Kidney (tissue), 14 donors: ENCODE results near the gene LTBP1. TPM values are rescaled to one million over a fixed set of nuclear protein-coding genes. Genes with fewer than 3 reads are reported as not detected.

Source experiments
- DNase-seq, 5 donors: peaks; one replicate each; pipeline ENCODE4 v3.0.0-alpha.2; 2013 to 2020
- FAIRE-seq: peaks from 2 replicates; lab custom pipeline; 2012; peaks lifted over from hg19 to GRCh38; lab: Jason Lieb, UNC
- H3K27ac ChIP-seq, 2 donors: one replicate each; pipeline ENCODE4 v1.7.0; 2013; ENCODE audit warnings: low read depth in 2 of 2, low read length in 2 of 2, inconsistent platforms in 1 of 2
- H3K27me3 ChIP-seq: one replicate; pipeline ENCODE4 v1.7.1; 2013; ENCODE audit warnings: low read length, inconsistent platforms; ENCODE audit not compliant: control insufficient read depth, insufficient read depth
- H3K36me3 ChIP-seq, 3 donors: one replicate each; pipeline versions ENCODE4 v1.7.0 to v1.7.1; 2013; ENCODE audit warnings: low read length in 3 of 3, control low read depth in 1 of 3, inconsistent platforms in 1 of 3; ENCODE audit not compliant: insufficient read depth in 3 of 3, control insufficient read depth in 2 of 3
- H3K4me1 ChIP-seq, 3 donors: one replicate each; pipeline versions ENCODE4 v1.7.0 to v1.7.1; 2013; ENCODE audit warnings: low read length in 3 of 3, inconsistent platforms in 1 of 3, low read depth in 1 of 3; ENCODE audit not compliant: control insufficient read depth in 2 of 3, insufficient read depth in 2 of 3
- H3K4me3 ChIP-seq, 3 donors: one replicate each; pipeline versions ENCODE4 v1.7.0 to v1.8.1; 2013; ENCODE audit warnings: low read length in 3 of 3, control low read depth in 1 of 3, inconsistent platforms in 1 of 3
- H3K9ac ChIP-seq, 3 donors: one replicate each; pipeline versions ENCODE4 v1.7.0 to v1.7.1; 2013; ENCODE audit warnings: low read length in 3 of 3, control low read depth in 1 of 3, inconsistent platforms in 1 of 3
- H3K9me3 ChIP-seq, 3 donors: one replicate each; pipeline versions ENCODE4 v1.7.0 to v1.7.1; 2013; ENCODE audit warnings: low read length in 3 of 3, control low read depth in 1 of 3, inconsistent platforms in 1 of 3; ENCODE audit not compliant: control insufficient read depth in 2 of 3, insufficient read depth in 1 of 3
- CTCF ChIP-seq: IDR thresholded peaks from 3 replicates; pipeline ENCODE4 v1.5.1; 2012; ENCODE audit warnings: mild to moderate bottlenecking, moderate library complexity, borderline replicate concordance; ENCODE audit not compliant: insufficient read depth; ENCODE audit errors: extremely low read depth
- intact Hi-C: fragments of 100-400 bp; cut with DNase I; formaldehyde crosslinking; loops from one replicate; pipeline ENCODE4 v1.11.1; 2022
- polyA plus RNA-seq: library from polyadenylated mRNA; stranded (reverse); fragments of 350-450 nt; fragmentation: Illumina TruSeq; extraction: RNeasy Lipid Tissue Mini Kit (QIAGEN cat#74804); gene quantifications from one replicate; pipeline ENCODE4 v1.2.3, GENCODE V29; 2014; ENCODE audit warnings: low read depth, low replicate concordance; ENCODE audit not compliant: insufficient read depth
- total RNA-seq: library from RNA; stranded (reverse); fragmentation: NEBNext Ultra II Directional; extraction: Animal tissue kit (Norgen Biotek cat#: 25700); gene quantifications from one replicate; pipeline ENCODE4 v1.2.1, GENCODE V29; 2021
- donor health status: control.
- donor health status: control.
- donor health status: control.
- donor health status: control.
- donor health status: control.
- donor health status: DM: yes; HTN: yes; CAD: no.
- donor health status: Normal renal cell carcinoma (clear cell type).

LTBP1 gene
- total and polyA plus RNA-seq, 2 donors from 2014 or later = 9.3 to 39.8 TPM

DNA sequence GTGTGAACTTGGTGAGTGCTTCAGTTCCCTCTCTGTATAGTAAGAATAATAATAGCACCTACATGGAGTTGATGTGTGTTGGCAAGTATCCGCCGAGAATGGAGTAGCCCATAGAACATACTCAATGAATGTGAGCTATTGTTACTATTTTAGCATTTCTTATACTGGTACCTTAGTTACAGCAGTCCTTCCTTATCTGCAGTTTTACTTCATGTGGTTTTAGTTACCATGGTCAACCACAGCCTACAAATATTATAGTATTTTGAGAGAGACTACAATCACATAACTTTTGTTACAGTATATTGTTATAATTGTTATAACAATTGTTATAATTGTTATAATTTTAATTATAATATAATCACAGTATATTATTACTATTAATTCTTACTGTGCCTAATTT lies 377.2 kb downstream of the LTBP1 start:
- no peak overlapping the region for H3K4me3 ChIP-seq

DNA sequence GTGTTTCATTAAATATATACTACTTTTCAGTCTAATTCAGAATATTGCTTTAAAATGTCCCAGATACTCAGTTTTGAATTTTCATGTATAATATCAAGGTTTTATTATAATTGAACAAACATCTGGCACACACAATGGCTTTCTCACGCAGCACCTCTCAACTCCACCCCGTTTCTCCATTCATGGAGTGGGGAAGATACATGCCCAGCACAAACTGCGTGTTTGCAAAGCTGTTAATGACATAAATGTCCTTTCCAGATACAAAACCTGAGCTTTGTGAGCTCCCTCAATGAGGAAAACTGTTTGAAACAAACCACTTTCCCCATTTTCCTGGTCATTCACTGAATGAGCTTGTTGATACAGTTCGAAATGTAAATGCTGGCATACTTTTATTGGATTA lies 379.3 kb downstream of the LTBP1 start:
- DNase-seq = no peak
- no peaks in the 10 kb centered on the region for H3K4me1 ChIP-seq
- no peaks in the 10 kb centered on the region for H3K36me3 ChIP-seq
- H3K27ac ChIP-seq = no peak overlapping the region
- H3K4me3 ChIP-seq = no peak overlapping the region
- H3K9me3 ChIP-seq = no peaks in the 10 kb centered on the region
- H3K9ac ChIP-seq = no peak overlapping the region
- FAIRE-seq = no peak
- no peaks in the 10 kb centered on the region for H3K27me3 ChIP-seq
- intact Hi-C loops = no loop called here
- TF ChIP-seq CTCF = no peak

More for the DNA sequence above, 377.2 kb downstream of the LTBP1 start:
- no peaks in the 10 kb centered on the region for H3K4me1 ChIP-seq
- H3K27me3 ChIP-seq = no peaks in the 10 kb centered on the region
- no peaks in the 10 kb centered on the region for H3K9me3 ChIP-seq
- H3K9ac ChIP-seq = no peak overlapping the region
- no peak for TF ChIP-seq CTCF
- DNase-seq (no peak), FAIRE-seq (no peak)
- intact Hi-C loops = no loop called here
- no peak overlapping the region for H3K27ac ChIP-seq
- no peaks in the 10 kb centered on the region for H3K36me3 ChIP-seq

GRCh38 chr2:33333433-33333832 lies 386.7 kb downstream of the LTBP1 start:
- Histone ChIP-seq H3K36me3 (no peaks in the 10 kb centered on the region), H3K9ac (no peak overlapping the region), H3K27me3 (no peaks in the 10 kb centered on the region), H3K4me1 (no peaks in the 10 kb centered on the region), H3K9me3 (no peaks in the 10 kb centered on the region), H3K4me3 (no peak overlapping the region), H3K27ac (no peak overlapping the region)
- no peak for DNase-seq
- TF ChIP-seq CTCF = no peak
- FAIRE-seq = no peak
- intact Hi-C loops = no loop called here

GRCh38 chr2:33334083-33334482 lies 387.3 kb downstream of the LTBP1 start:
- no peak overlapping the region for H3K4me3 ChIP-seq
- intact Hi-C loops = no loop called here
- no peak for TF ChIP-seq CTCF
- H3K27ac ChIP-seq = no peak overlapping the region
- DNase-seq = no peak
- H3K4me1 ChIP-seq = no peaks in the 10 kb centered on the region
- FAIRE-seq = no peak
- no peaks in the 10 kb centered on the region for H3K27me3 ChIP-seq
- H3K36me3 ChIP-seq = no peaks in the 10 kb centered on the region
- H3K9me3 ChIP-seq = no peaks in the 10 kb centered on the region
- no peak overlapping the region for H3K9ac ChIP-seq
